Measurements from ENCODE around the gene ARL3. TPM values are rescaled to one million over a fixed set of nuclear protein-coding genes. Genes with fewer than 3 reads are reported as not detected.

The ARL3 gene
- total and polyA plus RNA-seq, 2 of the 4 experiments (the other 2 are of a cell fraction), result 5.0 to 14.3 TPM

DNA sequence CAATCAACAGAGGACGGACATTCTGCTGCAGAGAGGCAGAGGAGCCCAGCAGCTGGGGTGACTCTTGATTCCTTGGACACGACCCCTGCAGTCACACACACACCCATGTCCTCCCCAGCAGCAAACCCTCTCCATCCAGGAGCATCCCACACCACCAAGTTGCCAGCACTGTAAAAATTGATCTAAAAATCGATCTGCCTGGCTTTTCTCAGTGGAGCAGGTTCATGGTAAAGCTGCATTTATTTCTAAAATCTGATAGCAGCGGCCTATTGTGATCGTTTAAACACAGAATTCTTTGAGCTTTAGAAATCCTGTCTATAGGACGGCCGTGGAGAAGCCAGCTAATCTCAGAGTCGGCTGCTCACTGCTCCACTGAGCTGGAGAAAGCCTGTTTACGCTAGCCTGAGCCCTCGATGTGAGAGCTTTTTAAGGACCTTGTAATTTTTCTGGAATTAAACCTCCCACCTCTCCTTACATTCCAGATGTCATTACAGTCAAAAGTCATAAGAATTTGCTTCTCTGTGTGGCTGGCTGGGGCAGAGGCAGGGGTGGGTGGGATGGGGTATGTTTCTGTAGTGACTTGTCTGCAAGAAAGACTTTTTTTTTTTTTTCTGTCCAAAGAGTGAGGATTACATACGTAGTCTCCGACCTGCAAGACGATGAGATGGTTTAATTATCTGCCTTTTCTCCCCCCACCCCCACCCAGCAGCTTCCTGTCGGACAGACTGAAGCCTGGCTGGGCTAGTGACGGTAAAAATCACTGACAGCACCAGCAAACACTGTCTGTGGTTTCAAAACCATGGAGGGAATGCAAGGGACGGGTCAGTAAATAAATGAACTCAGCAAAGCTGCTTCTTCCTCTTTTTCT lies 38.3 kb downstream of the ARL3 start:
- H2AFZ ChIP-seq (replicated peaks; ENCODE audit: low read length, poor library complexity), result peak overlapping the region; percentile 73
- H4K5ac ChIP-seq (ENCODE audit: low read depth, low read length), result peak overlapping the region; percentile 76
- H2BK15ac ChIP-seq (ENCODE audit: low read depth, low read length), result peak overlapping the region; percentile 87; the same call in 2 of the 3 replicates
- peaks cover 9 to 53% of the 10 kb centered on the region in 2 experiments; a peak in 3 of 4 replicates for H3K79me1 ChIP-seq (ENCODE audit: low read depth in 1 of 2, low read length in 2 of 2)
- peak overlapping the region; percentile 83 for H3K18ac ChIP-seq (ENCODE audit: low read depth, low read length)
- peak overlapping the region; percentile 95 for H3K56ac ChIP-seq (ENCODE audit: extremely low read depth, insufficient read depth, low read length)
- H3K9me1 ChIP-seq (ENCODE audit: insufficient read depth, low read length), result peaks cover 22% of the 10 kb centered on the region
- intact Hi-C loops (cut with micrococcal nuclease) (loop anchor here (1.0 to 2.0 kb wide), 2 partner anchors 29 to 174 kb away; partner anchors contain the start of gene ACTR1A), dilution Hi-C loops (cut with HindIII; ENCODE audit: low sequenced_read_pairs, unreplicated experiment) (no loop called here), in situ Hi-C loops (cut with MboI; ENCODE audit: low sequenced_read_pairs) (no loop called here)
- H2AK5ac ChIP-seq (ENCODE audit: low read depth, low read length), result peak overlapping the region; percentile 72
- peak overlapping the region; percentile 93 for H3K23ac ChIP-seq (ENCODE audit: low read depth, low read length)
- peak overlapping the region; percentile 97 for H4K91ac ChIP-seq (ENCODE audit: insufficient read depth, low read depth, low read length)
- ChIA-PET CTCF (interaction anchor here (0.6 to 1.2 kb wide), 6 partner anchors 10 to 494 kb away, joined by 3 to 5 read pairs (median 4); no protein-coding TSS in a partner anchor), POLR2A (ENCODE audit: unreplicated experiment) (interaction anchor here (0.7 to 1.1 kb wide), 3 partner anchors 15 to 91 kb away, joined by 3 to 14 read pairs (median 4); no protein-coding TSS in a partner anchor)
- H3K14ac ChIP-seq (replicated peaks; ENCODE audit: low read depth, low read length), result peak overlapping the region; percentile 93
- no peaks in the 10 kb centered on the region for H3K27me3 ChIP-seq (ENCODE audit: control insufficient read depth, insufficient read depth, low read length)
- H3K36me3 ChIP-seq (ENCODE audit: control insufficient read depth, insufficient read depth, low read length), result no peaks in the 10 kb centered on the region
- no peaks in the 10 kb centered on the region for H3K9me3 ChIP-seq (ENCODE audit: control insufficient read depth, insufficient read depth, low read length)
- BruUV-seq (replicated peaks), result no TSS peak
- H4K20me1 ChIP-seq (ENCODE audit: insufficient read depth, low read length), result no peaks in the 10 kb centered on the region
- H2BK20ac ChIP-seq (ENCODE audit: low read depth, low read length), result peak overlapping the region; percentile 93
- H3K4me3 ChIP-seq (ENCODE audit: insufficient read depth, low read depth, low read length), result peak overlapping the region; percentile 1; the same call in 1 of the 2 replicates
- DNase-seq, result peak; percentile 98
- peak overlapping the region; percentile 72 for H3K4me2 ChIP-seq (ENCODE audit: low read depth, low read length)
- peaks cover 49% of the 10 kb centered on the region for H3K4me1 ChIP-seq (ENCODE audit: control insufficient read depth, insufficient read depth, low read length)
- ATAC-seq (ENCODE audit: low read depth), result peak; percentile 77
- peak overlapping the region; percentile 97 for H2BK5ac ChIP-seq (ENCODE audit: low read depth, low read length, poor library complexity, severe bottlenecking)
- peak overlapping the region; percentile 97 for H2BK120ac ChIP-seq (ENCODE audit: low read depth, low read length)
- peak overlapping the region; percentile 89 for H3K27ac ChIP-seq (ENCODE audit: insufficient read depth, low read length)
- H3K4ac ChIP-seq (ENCODE audit: low read depth, low read length), result peak overlapping the region; percentile 96
- H3K9ac ChIP-seq (ENCODE audit: low read depth, low read length), result peak overlapping the region; percentile 85
- WGBS, 2 experiments (ENCODE audit: extremely low coverage in 2 of 2, insufficient read length in 1 of 2), result 0% methylated on average over 2 of the region's 16 CpGs; no CpG with 5 or more reads in 1 of the 2 experiments
- peak overlapping the region; percentile 75 for H2AK9ac ChIP-seq (replicated peaks; ENCODE audit: low read depth, low read length, poor library complexity)
- peak overlapping the region; percentile 78 to 93 for H4K8ac ChIP-seq (ENCODE audit: low read depth in 2 of 2, low read length in 2 of 2)
- peak; percentile 31; the same call in 1 of the 2 replicates for TF ChIP-seq MAZ (IDR thresholded peaks at IDR 0.05; ENCODE audit: borderline replicate concordance, low read depth, low read length)
- TF ChIP-seq FOS (IDR thresholded peaks at IDR 0.05; ENCODE audit: low read depth, low read length), result no peak
- TF ChIP-seq RFX5 (IDR thresholded peaks at IDR 0.05; ENCODE audit: low read depth, low read length), result no peak
- TF ChIP-seq, protein P1, sequence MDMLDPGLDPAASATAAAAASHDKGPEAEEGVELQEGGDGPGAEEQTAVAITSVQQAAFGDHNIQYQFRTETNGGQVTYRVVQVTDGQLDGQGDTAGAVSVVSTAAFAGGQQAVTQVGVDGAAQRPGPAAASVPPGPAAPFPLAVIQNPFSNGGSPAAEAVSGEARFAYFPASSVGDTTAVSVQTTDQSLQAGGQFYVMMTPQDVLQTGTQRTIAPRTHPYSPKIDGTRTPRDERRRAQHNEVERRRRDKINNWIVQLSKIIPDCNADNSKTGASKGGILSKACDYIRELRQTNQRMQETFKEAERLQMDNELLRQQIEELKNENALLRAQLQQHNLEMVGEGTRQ (IDR thresholded peaks at IDR 0.05; ENCODE audit: low read depth, low read length), result no peak
- peak; percentile 57; the same call in 1 of the 2 replicates for TF ChIP-seq MXI1 (IDR thresholded peaks at IDR 0.05; ENCODE audit: borderline replicate concordance, low read depth, low read length)
- TF ChIP-seq CHD1 (IDR thresholded peaks at IDR 0.05; ENCODE audit: low read depth, low read length), result no peak
- TF ChIP-seq MAFK (IDR thresholded peaks at IDR 0.05; ENCODE audit: low read depth, low read length), result peak; percentile 38
- TF ChIP-seq RAD21 (IDR thresholded peaks at IDR 0.05; ENCODE audit: low read length), result no peak
- TF ChIP-seq, protein P2, sequence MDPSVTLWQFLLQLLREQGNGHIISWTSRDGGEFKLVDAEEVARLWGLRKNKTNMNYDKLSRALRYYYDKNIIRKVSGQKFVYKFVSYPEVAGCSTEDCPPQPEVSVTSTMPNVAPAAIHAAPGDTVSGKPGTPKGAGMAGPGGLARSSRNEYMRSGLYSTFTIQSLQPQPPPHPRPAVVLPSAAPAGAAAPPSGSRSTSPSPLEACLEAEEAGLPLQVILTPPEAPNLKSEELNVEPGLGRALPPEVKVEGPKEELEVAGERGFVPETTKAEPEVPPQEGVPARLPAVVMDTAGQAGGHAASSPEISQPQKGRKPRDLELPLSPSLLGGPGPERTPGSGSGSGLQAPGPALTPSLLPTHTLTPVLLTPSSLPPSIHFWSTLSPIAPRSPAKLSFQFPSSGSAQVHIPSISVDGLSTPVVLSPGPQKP (IDR thresholded peaks at IDR 0.05; ENCODE audit: borderline replicate concordance, low read depth, low read length), result no peak
- no peak for TF ChIP-seq RCOR1 (IDR thresholded peaks at IDR 0.05; ENCODE audit: insufficient replicate concordance, low read length)
- peak; percentile 38; the same call in 1 of the 2 replicates for TF ChIP-seq POLR2A (IDR thresholded peaks at IDR 0.05; ENCODE audit: low read depth, low read length)
- peak; percentile 44; the same call in 1 of the 2 replicates for TF ChIP-seq NFE2L2 (IDR thresholded peaks at IDR 0.05; ENCODE audit: low read depth, low read length)
- 0 out of 2 replicates have a peak, but pooled peaks have one; percentile 12 for TF ChIP-seq SMC3 (IDR thresholded peaks at IDR 0.05; ENCODE audit: low read depth, low read length)
- TF ChIP-seq BHLHE40 (IDR thresholded peaks at IDR 0.05; ENCODE audit: low read depth, low read length), result no peak; the same call in 1 of the 2 replicates

All from IMR-90 (cell line).